Activated CD4-positive, alpha-beta T cell treated with anti-CD3 and anti-CD28 coated beads for 24 hours (primary cell): ENCODE results near the gene TCN2.
"Not testable (repeated sequence)": the region's sequence is repeated elsewhere in the genome, so short reads cannot be mapped to it uniquely, and the experiment has no call there.

ENCODE experiments used
- DNase-seq, 2 donors: peaks; one replicate each; pipeline ENCODE4 v3.0.0-alpha.2; 2020; ENCODE audit warnings: low read depth in 2 of 2

TCN2 gene

DNA sequence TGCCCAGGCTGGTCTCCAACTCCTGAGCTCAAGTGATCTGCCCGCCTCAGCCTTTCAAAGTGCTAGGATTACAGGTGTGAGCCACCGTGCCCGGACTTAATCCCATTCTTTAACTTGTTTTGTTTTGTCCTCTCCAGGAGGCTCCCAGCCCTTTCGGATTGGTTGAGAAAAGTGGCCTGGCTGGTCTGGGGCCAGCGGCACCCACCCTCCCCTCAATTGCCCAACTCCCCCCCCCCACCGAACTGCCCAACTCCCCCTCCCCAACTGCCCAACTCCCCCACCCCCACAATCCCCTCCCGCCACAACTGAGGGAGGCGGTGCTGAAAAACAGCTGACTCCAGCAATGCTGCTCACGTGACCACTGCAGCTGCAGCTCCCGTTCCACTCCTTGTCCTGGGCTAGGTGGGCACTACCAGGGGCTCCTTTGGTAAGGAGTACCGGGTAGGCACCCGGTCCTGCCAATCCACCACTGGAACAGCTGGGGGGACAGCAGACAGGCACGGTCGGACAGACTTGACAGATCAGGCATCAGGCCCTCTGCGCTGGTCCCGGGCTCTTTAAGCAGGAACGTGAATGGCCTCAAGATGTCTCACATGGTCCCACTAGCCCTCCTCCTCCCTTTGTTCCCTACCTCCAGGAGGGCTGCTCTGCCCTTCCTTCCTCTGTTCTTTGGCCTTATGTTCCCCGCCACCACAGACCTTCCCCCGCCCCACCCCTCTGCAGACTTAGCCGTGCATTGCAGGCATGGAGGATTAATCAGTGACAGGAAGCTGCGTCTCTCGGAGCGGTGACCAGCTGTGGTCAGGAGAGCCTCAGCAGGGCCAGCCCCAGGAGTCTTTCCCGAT lies at the start of gene TCN2:
Gene TCN2 (plus strand): TSS at position 720 of the 845 bp plus-strand sequence. CDS start 158 bp downstream, outside the sequence.
- DNase-seq: peak in 1 of 2 donors; percentile 21

DNA sequence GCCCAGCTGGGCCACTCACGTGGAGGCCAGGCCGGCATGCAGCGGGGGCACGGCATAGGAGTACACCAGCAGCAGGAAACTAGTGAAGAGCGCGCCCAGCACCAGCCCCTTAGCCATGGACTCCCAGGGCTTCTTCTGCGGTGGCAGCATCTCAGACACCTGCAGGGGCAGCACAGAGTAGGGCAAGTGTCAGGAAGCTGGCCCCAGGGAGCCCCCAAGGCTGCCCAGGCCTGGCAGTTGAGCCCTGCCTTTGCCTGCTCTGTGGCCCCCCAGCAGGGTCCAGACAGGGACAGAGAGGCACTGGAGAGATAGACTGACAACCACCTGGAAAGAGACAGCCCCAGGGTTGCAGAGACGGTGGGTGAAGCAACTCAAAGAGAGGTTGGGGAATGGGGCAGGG lies 49.7 kb upstream of the TCN2 start:
- DNase-seq: no peak

DNA sequence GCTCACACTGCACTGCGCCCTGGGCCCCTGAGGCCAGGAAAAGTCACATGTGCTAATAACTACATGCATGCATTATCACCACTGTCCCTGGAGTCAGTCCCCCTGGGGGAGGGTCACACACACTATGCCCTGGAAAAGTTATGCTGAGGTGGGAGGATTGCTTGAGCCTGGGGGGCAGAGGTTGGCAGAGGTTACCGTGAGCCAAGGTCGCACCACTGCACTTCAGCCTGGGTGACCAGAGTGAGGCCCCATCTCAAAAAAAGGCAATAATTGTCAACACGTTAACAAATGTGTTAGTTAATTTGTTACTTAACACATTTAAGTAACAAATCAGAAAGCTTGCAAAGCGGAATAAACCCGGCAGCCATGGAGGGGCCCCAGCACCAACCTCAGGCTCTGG lies 47.1 kb upstream of the TCN2 start:
- DNase-seq: no peak

DNA sequence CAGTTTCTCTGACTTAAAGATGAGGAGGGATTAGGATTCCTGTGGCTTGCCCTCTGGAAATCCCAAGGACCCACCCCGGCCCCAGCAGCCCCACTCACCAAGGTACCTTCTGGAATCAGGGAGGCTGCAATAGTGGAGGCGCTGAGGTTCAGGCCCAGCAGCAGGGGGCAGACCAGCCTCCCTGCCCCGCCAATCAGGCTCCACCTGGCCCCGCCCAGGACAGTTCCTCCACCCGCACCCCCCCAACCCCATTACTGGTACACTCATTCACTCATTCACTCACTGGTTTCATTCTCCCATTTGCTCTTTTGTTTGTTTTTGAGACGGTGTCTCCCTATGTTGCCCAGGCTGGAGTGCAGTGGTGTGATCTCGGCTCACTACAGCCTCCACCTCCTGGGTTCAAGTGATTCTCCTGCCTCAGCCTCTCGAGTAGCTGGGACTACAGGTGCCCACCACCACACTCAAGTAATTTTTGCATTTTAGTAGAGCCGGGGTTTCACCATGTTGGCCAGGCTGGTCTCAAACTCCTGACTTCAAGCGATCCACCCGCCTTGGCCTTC lies 46.3 kb upstream of the TCN2 start:
- peak in 1 of 2 donors; percentile 6 for DNase-seq

DNA sequence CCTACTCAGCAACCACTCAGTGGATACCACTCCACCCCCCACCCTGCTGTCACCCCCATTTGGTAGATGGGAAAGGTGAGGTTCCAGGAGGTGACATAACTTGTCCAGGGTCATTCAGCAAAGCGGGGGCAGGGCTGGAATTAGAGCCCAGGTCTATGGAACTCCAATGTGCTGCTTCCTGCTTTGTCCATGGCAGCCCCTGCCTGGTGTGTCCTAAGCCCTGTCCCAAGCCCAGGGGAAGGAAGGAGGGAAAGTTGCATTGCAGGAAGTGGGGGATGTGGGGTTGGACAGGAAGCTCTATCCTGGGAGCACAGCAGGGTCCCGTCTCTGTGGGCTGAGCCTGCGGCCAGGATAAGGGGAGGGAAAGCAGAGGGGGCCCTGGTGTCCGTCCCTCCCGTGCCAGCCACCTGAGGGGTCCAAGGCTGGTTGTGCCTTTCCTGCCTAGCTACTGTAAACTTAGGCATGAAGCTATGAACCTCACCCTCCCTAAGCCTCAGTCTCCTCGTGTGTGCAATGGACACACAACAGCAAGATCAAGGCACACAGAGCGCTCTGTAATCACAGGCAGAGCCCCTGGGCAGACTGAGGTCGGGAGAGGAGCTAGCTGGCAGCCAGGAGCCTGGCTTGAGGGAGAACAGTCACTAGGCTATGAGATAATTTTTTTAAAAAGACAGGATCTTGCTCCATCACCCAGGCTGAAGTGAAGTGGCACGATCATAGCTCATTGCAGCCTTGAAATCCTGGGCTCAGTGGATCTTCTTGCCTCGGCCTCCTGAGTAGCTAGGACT lies 45.4 kb upstream of the TCN2 start:
- DNase-seq: no peak

DNA sequence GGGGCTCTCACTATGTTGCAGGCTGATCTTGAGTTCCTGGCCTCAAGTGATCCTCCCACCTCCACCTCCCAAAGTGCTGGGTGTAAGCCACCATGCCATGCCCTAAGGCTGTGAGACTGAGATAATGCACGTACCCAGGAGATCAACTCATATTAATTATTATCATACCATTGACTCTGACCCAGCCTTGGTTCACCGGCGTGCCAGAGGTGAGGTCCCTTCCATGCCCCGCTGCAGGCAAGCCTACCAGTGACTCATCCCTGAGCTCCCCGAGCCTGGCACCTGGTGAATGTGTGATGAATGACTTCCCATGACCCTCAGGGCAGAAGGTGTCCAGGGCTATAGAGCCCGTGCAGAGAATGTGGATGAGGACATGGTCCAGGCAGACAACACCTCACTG lies 44.6 kb upstream of the TCN2 start:
- no peak for DNase-seq

- DNase-seq: no peak
These were observed 42.8 kb upstream of the TCN2 start for GRCh38 chr22:30564045-30564760.

DNA sequence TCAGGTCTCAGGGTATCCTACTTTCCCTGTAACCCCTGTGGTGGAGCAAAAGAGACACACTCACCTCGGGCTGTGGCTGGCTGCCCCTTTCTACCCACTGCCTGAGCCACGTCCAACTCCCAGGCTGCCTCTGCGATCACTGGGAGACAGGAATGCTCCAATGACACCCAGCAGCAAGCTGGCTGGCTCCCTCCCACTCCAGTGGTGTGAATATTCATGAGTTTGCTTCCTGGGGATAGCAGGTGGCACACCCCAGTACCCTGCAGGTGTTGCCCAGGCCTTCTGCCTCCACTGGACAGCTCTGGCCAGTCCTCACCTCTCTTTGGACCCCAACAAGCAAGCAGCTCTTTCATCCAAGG lies 42.2 kb upstream of the TCN2 start:
- no peak for DNase-seq

DNA sequence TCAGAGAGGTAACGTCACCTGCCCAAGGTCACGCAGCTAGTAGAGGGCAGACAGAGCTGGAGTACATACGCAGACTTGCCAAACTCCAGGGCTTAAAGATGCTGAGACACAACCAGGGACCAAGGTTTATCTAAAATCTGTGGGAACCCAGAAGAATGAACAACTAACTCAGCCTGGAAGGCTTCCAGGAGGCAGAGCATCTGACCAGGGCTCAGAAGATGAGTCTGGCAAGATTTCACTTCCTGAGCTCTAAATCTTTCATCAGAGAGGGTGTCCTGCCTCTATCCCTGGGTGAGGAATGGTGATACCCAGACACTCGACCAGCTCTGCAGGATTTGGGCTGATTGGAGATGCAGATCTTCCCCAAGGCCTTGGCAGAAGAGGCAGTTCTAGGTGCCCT lies 41.6 kb upstream of the TCN2 start:
- DNase-seq: no peak

- no peak for DNase-seq
These were observed 40.8 kb upstream of the TCN2 start for GRCh38 chr22:30566125-30566524.

- DNase-seq: not testable (repeated sequence)
These were observed 39.7 kb upstream of the TCN2 start for GRCh38 chr22:30567277-30567676.

DNA sequence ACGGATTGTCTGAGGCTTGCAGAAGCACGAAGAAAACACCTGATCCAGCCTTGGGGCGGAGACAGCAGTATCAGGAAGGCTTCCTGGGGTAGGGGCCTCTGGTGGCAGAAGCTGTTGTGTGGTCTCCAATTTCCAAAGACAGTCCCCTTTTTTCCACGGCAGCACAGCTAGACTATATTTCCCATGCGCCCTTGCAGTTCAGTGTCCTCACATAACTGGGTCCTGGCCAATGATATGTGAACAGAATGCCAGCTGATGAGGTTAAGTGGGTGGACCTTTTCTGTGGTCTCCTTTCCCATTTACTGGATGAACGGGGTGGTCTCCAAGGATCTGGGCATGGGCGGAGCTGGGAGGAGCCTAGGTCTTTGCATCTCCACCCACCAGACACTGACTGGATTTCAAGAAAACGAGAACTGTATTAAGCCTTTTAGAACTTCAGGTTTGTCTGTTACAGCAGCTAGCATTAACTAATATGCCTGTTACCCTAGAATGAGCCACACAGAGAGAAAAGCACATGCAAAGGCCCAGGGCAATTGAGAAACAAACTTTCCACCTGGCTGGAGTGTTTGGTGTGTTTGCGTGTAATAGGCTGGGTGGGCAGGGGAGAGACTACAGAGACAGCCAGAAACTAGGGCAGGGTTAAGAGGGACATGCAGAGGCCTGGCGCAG lies 38.7 kb upstream of the TCN2 start:
- DNase-seq: no peak

DNA sequence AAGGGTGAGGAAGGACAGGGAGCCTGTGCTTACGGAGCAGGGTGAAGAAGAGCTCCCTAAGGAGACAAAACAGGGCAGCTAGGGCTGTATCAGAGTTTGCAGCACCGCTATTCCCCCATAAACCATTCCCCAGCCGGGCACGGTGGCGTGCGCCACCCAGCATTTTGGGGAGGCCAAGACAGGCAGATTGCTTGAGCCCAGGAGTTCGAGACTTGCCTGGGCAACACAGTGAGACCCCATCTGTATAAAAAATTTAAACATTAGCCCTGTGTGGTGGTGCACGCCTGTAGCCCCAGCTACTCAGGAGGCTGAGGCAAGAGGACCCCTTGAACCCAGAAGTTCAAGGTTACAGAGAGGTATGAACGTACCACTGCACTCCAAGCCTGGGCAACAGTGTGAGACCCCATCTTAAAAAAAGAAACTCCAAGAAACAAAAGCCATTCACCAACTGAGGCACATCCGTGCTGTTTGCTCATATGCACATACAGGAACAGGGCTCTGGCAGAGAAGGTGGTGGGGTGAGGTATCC lies 37.2 kb upstream of the TCN2 start:
- no peak for DNase-seq

DNA sequence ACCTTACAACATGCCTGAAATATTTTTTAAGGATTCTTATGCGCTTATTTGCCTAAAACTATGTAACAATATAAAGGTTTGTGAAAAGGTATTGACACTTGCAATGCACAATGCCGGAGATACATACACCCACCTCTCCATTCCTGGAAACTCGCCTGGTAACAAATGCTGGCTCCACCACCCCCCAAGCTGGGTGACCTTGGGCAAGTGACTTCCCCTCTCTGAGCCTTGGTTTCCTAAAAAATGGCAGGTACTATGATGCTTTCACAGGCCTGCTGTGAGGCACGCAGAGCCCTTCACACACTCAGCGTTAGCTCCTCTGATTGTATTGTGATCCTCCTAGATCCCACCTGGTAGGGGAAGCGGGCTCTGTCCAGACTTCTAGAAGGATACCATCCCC lies 34.8 kb upstream of the TCN2 start:
- no peak for DNase-seq

GRCh38 chr22:30572840-30573593 lies 34.0 kb upstream of the TCN2 start:
- no peak for DNase-seq

- DNase-seq: no peak
These were observed 33.3 kb upstream of the TCN2 start for GRCh38 chr22:30573594-30574094.

DNA sequence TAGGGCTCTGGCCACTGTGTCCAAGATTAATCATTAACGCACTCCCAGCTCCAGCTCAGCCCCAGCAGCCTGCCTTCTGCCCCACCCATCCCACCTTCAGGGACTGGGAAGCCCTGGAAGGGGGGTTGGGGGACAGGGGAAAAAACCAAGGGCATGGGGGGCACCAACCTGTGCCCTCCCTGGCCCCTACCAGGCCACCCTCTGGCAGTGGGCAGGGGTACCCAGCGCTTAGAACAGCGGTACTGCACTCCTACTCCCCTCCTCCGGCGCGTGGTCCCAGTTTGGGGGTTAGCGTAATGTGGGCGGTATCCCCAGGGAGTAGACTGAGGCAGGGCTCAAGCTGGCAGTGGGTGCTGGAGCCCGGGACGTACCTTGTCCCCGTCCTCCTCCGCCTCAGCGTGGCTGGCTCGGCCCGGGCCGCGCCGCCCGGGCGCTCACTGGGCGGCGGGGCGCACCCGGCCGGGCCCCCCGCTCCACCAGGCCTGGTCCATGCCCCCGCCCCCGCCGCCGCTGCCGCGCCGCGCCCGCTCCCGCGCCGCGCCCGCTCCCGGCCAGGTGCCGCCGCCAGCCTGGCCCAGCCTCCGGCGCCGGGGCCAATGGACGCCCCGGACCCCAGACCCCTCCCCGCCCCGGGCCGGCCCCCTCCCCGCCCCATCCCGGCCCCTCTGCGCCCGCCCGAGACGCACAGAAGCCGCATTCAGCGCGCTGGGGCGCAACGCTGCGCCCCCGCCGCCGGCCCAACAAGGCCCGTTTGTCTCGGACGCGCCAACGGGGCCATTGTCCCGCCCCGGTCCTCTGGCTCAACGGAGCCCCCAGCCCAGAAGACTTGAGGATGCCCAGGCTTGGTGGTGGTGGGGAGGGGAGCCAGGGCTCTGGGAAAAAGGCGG lies 32.6 kb upstream of the TCN2 start, which contains the start of gene GAL3ST1:
Gene GAL3ST1 (minus strand): TSS at position 571 of the 887 bp plus-strand sequence. CDS start 17,273 bp downstream, outside the sequence.
- no peak for DNase-seq

DNA sequence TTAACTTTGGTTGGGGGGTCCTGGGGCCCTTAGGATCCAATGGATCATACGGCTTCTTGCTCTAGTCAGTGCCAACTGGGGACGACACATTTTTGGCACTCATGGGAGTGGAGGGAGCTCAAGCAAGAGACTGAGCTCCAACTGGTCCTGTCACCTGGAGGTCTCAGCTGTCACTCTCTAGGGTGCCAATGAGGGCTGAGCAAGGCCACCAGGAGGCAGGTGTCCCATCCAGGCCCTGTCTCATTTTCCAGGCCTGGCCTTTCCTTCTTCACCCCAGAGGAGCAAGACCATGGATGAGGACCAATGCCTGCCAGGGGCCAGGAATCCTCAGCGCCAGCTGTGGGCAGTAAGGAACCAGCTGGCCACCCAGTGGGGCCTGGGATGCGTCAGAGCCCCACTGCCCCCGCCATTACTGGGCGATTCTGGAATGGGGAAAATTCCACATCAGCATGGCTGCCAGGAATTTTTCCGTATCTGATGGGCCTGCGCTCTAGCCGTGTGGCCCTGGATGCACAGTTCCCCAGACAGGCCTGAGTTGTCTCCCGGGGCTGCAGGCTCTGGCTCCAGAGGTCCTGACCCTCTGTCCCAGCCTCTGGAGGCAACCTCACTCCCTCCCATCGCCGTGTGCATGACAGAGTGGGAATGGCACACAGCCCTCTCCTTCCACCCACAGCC lies 31.8 kb upstream of the TCN2 start:
- DNase-seq: no peak

DNA sequence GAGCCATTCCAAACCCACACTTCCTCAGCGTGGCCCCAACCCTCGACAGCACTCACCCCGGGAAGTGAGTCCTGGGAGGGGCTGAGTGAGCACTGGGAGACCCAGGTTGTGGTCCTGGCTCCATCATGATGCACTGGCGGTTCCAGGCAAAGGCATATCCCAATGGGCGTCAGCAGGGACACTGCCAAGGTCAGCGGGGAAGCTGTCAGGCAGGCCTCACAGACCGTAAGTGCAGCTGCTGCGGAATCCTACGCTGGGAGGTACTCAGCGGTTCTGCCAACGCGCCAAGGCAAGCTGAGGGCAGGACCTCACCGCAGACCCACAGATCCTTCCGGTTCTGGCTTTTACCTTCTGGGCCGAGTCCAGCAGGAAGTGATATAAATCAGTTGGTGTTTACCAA lies 31.1 kb upstream of the TCN2 start:
- no peak for DNase-seq
